Lower lobe of right lung (tissue), 2 donors: Measurements from ENCODE around the gene RGS17. TPM values are rescaled to one million over a fixed set of nuclear protein-coding genes. Genes with fewer than 3 reads are reported as not detected.

Experiments
- ATAC-seq, 2 donors: fragments of 200-7000 bp; cut with Tn5 transposase; one replicate each; pipeline ENCODE4 v1.9.1; 2020 to 2022; ENCODE audit warnings: mild to moderate bottlenecking in 2 of 2, moderate library complexity in 2 of 2
- DNase-seq: peaks from one replicate; pipeline ENCODE4 v3.0.0-alpha.2; 2020
- H3K27ac ChIP-seq: fragments of 200-600 bp; one replicate; pipeline ENCODE4 v1.8.0; 2022
- H3K27me3 ChIP-seq: fragments of 200-600 bp; one replicate; pipeline ENCODE4 v1.8.0; 2022; ENCODE audit warnings: low read depth
- H3K36me3 ChIP-seq: fragments of 200-600 bp; one replicate; pipeline ENCODE4 v1.8.0; 2022; ENCODE audit warnings: mild to moderate bottlenecking
- H3K4me1 ChIP-seq: fragments of 200-600 bp; one replicate; pipeline ENCODE4 v1.8.0; 2022
- H3K4me3 ChIP-seq: fragments of 200-600 bp; one replicate; pipeline ENCODE4 v1.8.0; 2022; ENCODE audit warnings: mild to moderate bottlenecking
- H3K9me3 ChIP-seq: fragments of 200-600 bp; one replicate; pipeline ENCODE4 v1.8.0; 2022
- CTCF ChIP-seq: fragments of 200-600 bp; IDR thresholded peaks from one replicate; pipeline ENCODE4 v1.8.0; 2022; ENCODE audit warnings: antibody characterized with exemption, mild to moderate bottlenecking
- intact Hi-C: fragments of 100-400 bp; cut with DNase I; formaldehyde crosslinking; loops from one replicate; pipeline ENCODE4 v1.11.0; 2022
- total RNA-seq: library from RNA; stranded (reverse); fragmentation: NEBNext Ultra II Directional; extraction: Animal tissue kit (Norgen Biotek cat#: 25700); gene quantifications from one replicate; pipeline ENCODE4 v1.2.1, GENCODE V29; 2021
- donor health status: DM: no; HTN: yes; CAD: no; lungs with severe emphysema.

RGS17 gene
- total RNA-seq, 1 donor from 2014 or later, result 0.59 TPM

- ATAC-seq, result no peak
- DNase-seq, result no peak
- intact Hi-C loops, result no loop called here
- H3K36me3 ChIP-seq, result no peaks in the 10 kb centered on the region
- TF ChIP-seq CTCF, result no peak
- no peak overlapping the region for H3K27ac ChIP-seq
- no peaks in the 10 kb centered on the region for H3K27me3 ChIP-seq
- H3K4me3 ChIP-seq, result no peak overlapping the region
- no peaks in the 10 kb centered on the region for H3K9me3 ChIP-seq
- no peaks in the 10 kb centered on the region for H3K4me1 ChIP-seq
Observed at GRCh38 chr6:153088796-153089195, 42.3 kb downstream of the RGS17 start.

- Histone ChIP-seq H3K27me3 (no peaks in the 10 kb centered on the region), H3K36me3 (no peaks in the 10 kb centered on the region), H3K9me3 (no peaks in the 10 kb centered on the region), H3K4me3 (no peak overlapping the region), H3K27ac (no peak overlapping the region), H3K4me1 (no peaks in the 10 kb centered on the region)
- no peak for ATAC-seq
- TF ChIP-seq CTCF, result no peak
- DNase-seq, result no peak
- intact Hi-C loops, result no loop called here
Observed at GRCh38 chr6:153087436-153087835, 43.6 kb downstream of the RGS17 start.

- H3K27me3 ChIP-seq, result no peaks in the 10 kb centered on the region
- no peak overlapping the region for H3K27ac ChIP-seq
- no peaks in the 10 kb centered on the region for H3K9me3 ChIP-seq
- no peak for DNase-seq
- no peak for TF ChIP-seq CTCF
- H3K36me3 ChIP-seq, result no peaks in the 10 kb centered on the region
- H3K4me1 ChIP-seq, result no peaks in the 10 kb centered on the region
- no peak for ATAC-seq
- intact Hi-C loops, result no loop called here
- H3K4me3 ChIP-seq, result no peak overlapping the region
Observed at GRCh38 chr6:153086225-153086990, 44.7 kb downstream of the RGS17 start.

- H3K4me1 ChIP-seq, result no peaks in the 10 kb centered on the region
- no peak for ATAC-seq
- intact Hi-C loops, result no loop called here
- H3K27me3 ChIP-seq, result no peaks in the 10 kb centered on the region
- no peak for TF ChIP-seq CTCF
- H3K4me3 ChIP-seq, result no peak overlapping the region
- no peak overlapping the region for H3K27ac ChIP-seq
- H3K36me3 ChIP-seq, result no peaks in the 10 kb centered on the region
- H3K9me3 ChIP-seq, result no peaks in the 10 kb centered on the region
- DNase-seq, result no peak
Observed at GRCh38 chr6:153085239-153085638, 45.8 kb downstream of the RGS17 start.

- no peak for TF ChIP-seq CTCF
- Histone ChIP-seq H3K9me3 (no peaks in the 10 kb centered on the region), H3K27ac (no peak overlapping the region), H3K4me1 (no peaks in the 10 kb centered on the region), H3K4me3 (no peak overlapping the region), H3K27me3 (no peaks in the 10 kb centered on the region), H3K36me3 (no peaks in the 10 kb centered on the region)
- ATAC-seq (no peak), DNase-seq (no peak)
- intact Hi-C loops, result no loop called here
Observed at GRCh38 chr6:153084393-153084792, 46.7 kb downstream of the RGS17 start.
